Measurements from ENCODE around the gene COPG1.
"Not testable (repeated sequence)": the region's sequence is repeated elsewhere in the genome, so short reads cannot be mapped to it uniquely, and the experiment has no call there.

COPG1 gene

GRCh38 chr3:129230311-129231019, 18.9 kb upstream of the COPG1 start:
- Mint-ChIP-seq H3K27ac (peak overlapping the region; percentile 92), H3K36me3 (ENCODE audit: low read depth) (peaks cover 9% of the 10 kb centered on the region), H3K9me3 (no peaks in the 10 kb centered on the region), H3K4me1 (ENCODE audit: low read depth) (peaks cover 72% of the 10 kb centered on the region), H3K4me3 (peak overlapping the region; percentile 67), H3K27me3 (ENCODE audit: low read depth) (no peaks in the 10 kb centered on the region)
- DNase-seq (ENCODE audit: low spot score), result peak; percentile 70

- DNase-seq (ENCODE audit: low spot score), result no peak
- H3K4me3 Mint-ChIP-seq, result peak overlapping the region; percentile 60
- H3K4me1 Mint-ChIP-seq (ENCODE audit: low read depth), result peaks cover 70% of the 10 kb centered on the region
- no peaks in the 10 kb centered on the region for H3K9me3 Mint-ChIP-seq
- peak overlapping the region; percentile 87 for H3K27ac Mint-ChIP-seq
- H3K36me3 Mint-ChIP-seq (ENCODE audit: low read depth), result peaks cover 12% of the 10 kb centered on the region
- H3K27me3 Mint-ChIP-seq (ENCODE audit: low read depth), result no peaks in the 10 kb centered on the region
Observed at GRCh38 chr3:129231331-129232119, 17.9 kb upstream of the COPG1 start.

- Mint-ChIP-seq H3K27ac (peak overlapping the region; percentile 82), H3K4me3 (peak overlapping the region; percentile 75), H3K9me3 (no peaks in the 10 kb centered on the region), H3K36me3 (ENCODE audit: low read depth) (peaks cover 10% of the 10 kb centered on the region), H3K4me1 (ENCODE audit: low read depth) (peaks cover 64% of the 10 kb centered on the region), H3K27me3 (ENCODE audit: low read depth) (no peaks in the 10 kb centered on the region)
- no peak for DNase-seq (ENCODE audit: low spot score)
Observed at GRCh38 chr3:129233538-129233937, 15.9 kb upstream of the COPG1 start.

GRCh38 chr3:129234441-129234840, 15.0 kb upstream of the COPG1 start:
- Mint-ChIP-seq H3K27ac (peak overlapping the region; percentile 86), H3K27me3 (ENCODE audit: low read depth) (no peaks in the 10 kb centered on the region), H3K9me3 (no peaks in the 10 kb centered on the region), H3K4me1 (ENCODE audit: low read depth) (peaks cover 64% of the 10 kb centered on the region), H3K4me3 (peak overlapping the region; percentile 41), H3K36me3 (ENCODE audit: low read depth) (peaks cover 14% of the 10 kb centered on the region)
- no peak for DNase-seq (ENCODE audit: low spot score)

- Mint-ChIP-seq H3K9me3 (no peaks in the 10 kb centered on the region), H3K27me3 (ENCODE audit: low read depth) (no peaks in the 10 kb centered on the region), H3K27ac (peak overlapping the region; percentile 86), H3K4me1 (ENCODE audit: low read depth) (peaks cover 63% of the 10 kb centered on the region), H3K36me3 (ENCODE audit: low read depth) (peaks cover 16% of the 10 kb centered on the region), H3K4me3 (peak overlapping the region; percentile 29)
- DNase-seq (ENCODE audit: low spot score), result no peak
Observed at GRCh38 chr3:129235344-129235917, 14.0 kb upstream of the COPG1 start.

- peaks cover 14% of the 10 kb centered on the region for H3K36me3 Mint-ChIP-seq (ENCODE audit: low read depth)
- H3K9me3 Mint-ChIP-seq, result peaks cover 3% of the 10 kb centered on the region
- H3K27ac Mint-ChIP-seq, result peak overlapping the region; percentile 99
- H3K4me1 Mint-ChIP-seq (ENCODE audit: low read depth), result peaks cover 46% of the 10 kb centered on the region
- peak overlapping the region; percentile 79 for H3K4me3 Mint-ChIP-seq
- H3K27me3 Mint-ChIP-seq (ENCODE audit: low read depth), result no peaks in the 10 kb centered on the region
- DNase-seq (ENCODE audit: low spot score), result peak; percentile 64
Observed at GRCh38 chr3:129238945-129239705, 10.3 kb upstream of the COPG1 start.

- Mint-ChIP-seq H3K4me3 (peak overlapping the region; percentile 56), H3K36me3 (ENCODE audit: low read depth) (peaks cover 14% of the 10 kb centered on the region), H3K27ac (peak overlapping the region; percentile 87), H3K9me3 (peaks cover 3% of the 10 kb centered on the region), H3K27me3 (ENCODE audit: low read depth) (no peaks in the 10 kb centered on the region), H3K4me1 (ENCODE audit: low read depth) (peaks cover 39% of the 10 kb centered on the region)
- no peak for DNase-seq (ENCODE audit: low spot score)
Observed at GRCh38 chr3:129239991-129240390, 9.4 kb upstream of the COPG1 start.

- H3K27ac Mint-ChIP-seq, result peak overlapping the region; percentile 87
- H3K36me3 Mint-ChIP-seq (ENCODE audit: low read depth), result peaks cover 11% of the 10 kb centered on the region
- H3K4me3 Mint-ChIP-seq, result peak overlapping the region; percentile 56
- peaks cover 38% of the 10 kb centered on the region for H3K4me1 Mint-ChIP-seq (ENCODE audit: low read depth)
- peaks cover 3% of the 10 kb centered on the region for H3K9me3 Mint-ChIP-seq
- DNase-seq (ENCODE audit: low spot score), result no peak
- H3K27me3 Mint-ChIP-seq (ENCODE audit: low read depth), result no peaks in the 10 kb centered on the region
Observed at GRCh38 chr3:129240436-129240835, 9.0 kb upstream of the COPG1 start.

GRCh38 chr3:129245141-129245540, 4.3 kb upstream of the COPG1 start:
- DNase-seq (ENCODE audit: low spot score), result no peak
- H3K4me1 Mint-ChIP-seq (ENCODE audit: low read depth), result peaks cover 31% of the 10 kb centered on the region
- peaks cover 13% of the 10 kb centered on the region for H3K36me3 Mint-ChIP-seq (ENCODE audit: low read depth)
- H3K27ac Mint-ChIP-seq, result no peak overlapping the region
- peak overlapping the region; percentile 41 for H3K4me3 Mint-ChIP-seq
- no peaks in the 10 kb centered on the region for H3K27me3 Mint-ChIP-seq (ENCODE audit: low read depth)
- peaks cover 3% of the 10 kb centered on the region for H3K9me3 Mint-ChIP-seq

GRCh38 chr3:129245641-129246306, 3.6 kb upstream of the COPG1 start:
- H3K4me3 Mint-ChIP-seq, result peak overlapping the region; percentile 41
- not testable (repeated sequence) for H3K9me3 Mint-ChIP-seq; H3K27me3 Mint-ChIP-seq (ENCODE audit: low read depth)
- peak; percentile 66 for DNase-seq (ENCODE audit: low spot score)
- peak overlapping the region; percentile 47 for H3K27ac Mint-ChIP-seq
- peaks cover 30% of the 10 kb centered on the region for H3K4me1 Mint-ChIP-seq (ENCODE audit: low read depth)
- H3K36me3 Mint-ChIP-seq (ENCODE audit: low read depth), result peaks cover 18% of the 10 kb centered on the region

GRCh38 chr3:129246636-129247035, 2.8 kb upstream of the COPG1 start:
- Mint-ChIP-seq H3K9me3 (peaks cover 3% of the 10 kb centered on the region), H3K27ac (no peak overlapping the region)

GRCh38 chr3:129248286-129248979, 973 bp upstream of the COPG1 start:
- H3K27me3 Mint-ChIP-seq (ENCODE audit: low read depth), result no peaks in the 10 kb centered on the region
- H3K4me1 Mint-ChIP-seq (ENCODE audit: low read depth), result peaks cover 36% of the 10 kb centered on the region
- no peaks in the 10 kb centered on the region for H3K9me3 Mint-ChIP-seq
- no peak for DNase-seq (ENCODE audit: low spot score)
- peak overlapping the region; percentile 98 for H3K27ac Mint-ChIP-seq
- H3K4me3 Mint-ChIP-seq, result peak overlapping the region; percentile 99
- H3K36me3 Mint-ChIP-seq (ENCODE audit: low read depth), result peaks cover 31% of the 10 kb centered on the region

More at GRCh38 chr3:129246636-129247035, 2.8 kb upstream of the COPG1 start:
- Mint-ChIP-seq H3K4me3 (peak overlapping the region; percentile 31), H3K36me3 (ENCODE audit: low read depth) (peaks cover 18% of the 10 kb centered on the region), H3K27me3 (ENCODE audit: low read depth) (no peaks in the 10 kb centered on the region), H3K4me1 (ENCODE audit: low read depth) (peaks cover 30% of the 10 kb centered on the region)
- no peak for DNase-seq (ENCODE audit: low spot score)

- peaks cover 63% of the 10 kb centered on the region for H3K36me3 Mint-ChIP-seq (ENCODE audit: low read depth)
- H3K4me3 Mint-ChIP-seq, result no peak overlapping the region
- DNase-seq (ENCODE audit: low spot score), result no peak
- H3K9me3 Mint-ChIP-seq, result no peaks in the 10 kb centered on the region
- no peak overlapping the region for H3K27ac Mint-ChIP-seq
- H3K27me3 Mint-ChIP-seq (ENCODE audit: low read depth), result no peaks in the 10 kb centered on the region
- H3K4me1 Mint-ChIP-seq (ENCODE audit: low read depth), result peaks cover 21% of the 10 kb centered on the region
Observed at GRCh38 chr3:129252748-129253147, 3.3 kb downstream of the COPG1 start.
